Stimulated activated naive CD8-positive, alpha-beta T cell treated with anti-CD3 and anti-CD28 coated beads, Interleukin-15, Interleukin-2, amounts not matched to agents 100 ng/mL and 50 ng/mL, for 24 hours (primary cell): ENCODE results near the gene KLHL29.

Experiments
- H3K27ac Mint-ChIP-seq: one replicate; pipeline ENCODE4 v1.8.0; 2021; ENCODE audit warnings: mild to moderate bottlenecking, mixed read lengths
- H3K27me3 Mint-ChIP-seq: one replicate; pipeline ENCODE4 v1.8.0; 2021; ENCODE audit warnings: mixed read lengths
- H3K36me3 Mint-ChIP-seq: one replicate; pipeline ENCODE4 v1.8.0; 2021; ENCODE audit warnings: low read depth, mixed read lengths
- H3K4me1 Mint-ChIP-seq: one replicate; pipeline ENCODE4 v1.8.0; 2021; ENCODE audit warnings: low read depth, mixed read lengths
- H3K4me3 Mint-ChIP-seq: one replicate; pipeline ENCODE4 v1.8.0; 2021; ENCODE audit warnings: mild to moderate bottlenecking, mixed read lengths
- H3K9me3 Mint-ChIP-seq: one replicate; pipeline ENCODE4 v1.8.0; 2021; ENCODE audit warnings: mixed read lengths

The KLHL29 gene

GRCh38 chr2:23359631-23360567, 25.1 kb upstream of the KLHL29 start:
- Mint-ChIP-seq H3K4me3 (no peak overlapping the region), H3K4me1 (no peaks in the 10 kb centered on the region), H3K27me3 (peaks cover 22% of the 10 kb centered on the region), H3K27ac (no peak overlapping the region), H3K36me3 (no peaks in the 10 kb centered on the region), H3K9me3 (no peaks in the 10 kb centered on the region)

DNA sequence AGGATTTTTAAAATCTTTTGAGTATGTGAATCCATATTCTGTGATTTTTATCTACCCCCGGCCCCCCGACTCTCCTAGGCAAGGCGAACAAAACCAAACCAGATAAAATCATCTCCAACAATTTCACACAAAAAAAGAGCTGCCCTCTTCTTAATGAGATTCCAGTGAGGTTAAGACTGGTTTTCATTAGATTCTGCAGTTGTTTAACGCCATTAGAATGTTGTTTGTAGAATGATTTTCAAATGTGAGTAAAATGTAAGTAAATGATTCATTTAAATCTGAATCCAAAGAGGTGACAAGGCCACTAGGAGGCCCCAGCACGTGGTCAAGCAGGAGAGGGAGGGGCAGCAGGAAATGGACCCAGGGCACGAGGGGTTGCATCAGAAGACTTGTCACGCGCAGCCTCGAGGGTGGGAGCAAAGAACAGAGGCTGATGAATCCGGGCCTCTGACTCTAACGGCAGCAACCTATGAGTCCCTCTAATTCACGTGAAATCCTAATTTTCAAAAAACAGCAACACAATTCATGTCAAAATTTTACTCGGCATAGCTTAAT, 24.3 kb upstream of the KLHL29 start:
- Mint-ChIP-seq H3K4me1 (no peaks in the 10 kb centered on the region), H3K9me3 (no peaks in the 10 kb centered on the region), H3K27me3 (peaks cover 27% of the 10 kb centered on the region), H3K4me3 (no peak overlapping the region), H3K36me3 (no peaks in the 10 kb centered on the region), H3K27ac (no peak overlapping the region)

DNA sequence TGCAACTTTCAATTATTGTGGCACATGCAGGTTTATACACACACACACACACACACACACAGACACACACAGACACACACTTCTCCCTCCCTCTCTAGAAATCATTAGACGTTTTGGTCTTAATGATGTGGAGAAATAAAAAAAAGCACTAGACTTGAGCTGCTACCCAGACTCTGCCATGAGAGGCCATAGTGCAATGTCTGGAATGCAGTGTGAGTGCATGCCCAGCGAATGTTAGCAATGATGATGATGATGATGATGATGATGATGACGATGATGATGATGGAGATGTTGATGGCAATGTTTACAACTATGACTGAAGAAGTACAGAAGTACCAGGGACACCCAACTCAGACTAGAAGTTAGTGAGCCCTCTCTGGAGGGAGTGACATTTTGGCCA, 23.8 kb upstream of the KLHL29 start:
- no peak overlapping the region for H3K27ac Mint-ChIP-seq
- H3K36me3 Mint-ChIP-seq, result no peaks in the 10 kb centered on the region
- H3K9me3 Mint-ChIP-seq, result no peaks in the 10 kb centered on the region
- no peak overlapping the region for H3K4me3 Mint-ChIP-seq
- no peaks in the 10 kb centered on the region for H3K4me1 Mint-ChIP-seq
- H3K27me3 Mint-ChIP-seq, result peaks cover 30% of the 10 kb centered on the region

DNA sequence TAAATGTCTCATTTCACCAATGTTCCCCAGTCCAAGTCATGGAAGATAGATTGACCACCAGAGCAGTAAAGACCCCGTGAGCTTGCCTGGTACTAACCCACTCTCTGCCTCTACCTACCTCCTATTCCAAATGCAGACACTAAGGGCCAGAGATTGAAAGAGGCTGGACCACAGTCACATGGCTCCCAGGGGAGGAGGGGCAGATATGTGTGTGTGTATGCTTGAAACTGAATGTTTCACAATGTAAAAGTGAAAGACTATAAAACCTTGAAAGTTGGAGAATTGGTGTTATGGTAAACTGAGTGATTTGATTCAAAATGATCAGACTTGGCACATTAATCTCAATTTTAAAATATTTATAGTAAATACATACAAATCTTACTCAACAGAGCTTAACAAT, 21.7 kb upstream of the KLHL29 start:
- peaks cover 41% of the 10 kb centered on the region for H3K27me3 Mint-ChIP-seq
- no peaks in the 10 kb centered on the region for H3K4me1 Mint-ChIP-seq
- no peaks in the 10 kb centered on the region for H3K9me3 Mint-ChIP-seq
- H3K4me3 Mint-ChIP-seq, result no peak overlapping the region
- H3K27ac Mint-ChIP-seq, result no peak overlapping the region
- no peaks in the 10 kb centered on the region for H3K36me3 Mint-ChIP-seq

DNA sequence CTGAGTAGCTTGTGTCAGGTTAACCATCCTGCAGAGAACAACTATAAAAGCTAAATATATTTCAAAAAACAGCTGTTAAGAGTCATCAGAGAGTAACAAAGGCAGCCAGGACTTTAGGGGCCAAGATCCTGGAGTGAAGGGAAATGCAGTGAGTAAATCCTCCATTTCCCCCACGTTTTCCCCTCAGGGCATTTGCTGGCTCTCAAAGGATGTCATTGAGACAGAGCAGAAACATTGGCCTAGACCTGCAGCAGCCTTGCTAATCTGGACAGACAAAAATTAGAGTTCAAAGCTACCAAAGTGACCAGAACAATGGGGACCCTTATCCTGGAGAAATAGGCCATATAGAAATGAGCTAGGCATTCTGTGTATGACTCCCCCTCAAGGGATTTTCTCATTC, 21.1 kb upstream of the KLHL29 start:
- no peaks in the 10 kb centered on the region for H3K36me3 Mint-ChIP-seq
- no peaks in the 10 kb centered on the region for H3K4me1 Mint-ChIP-seq
- no peak overlapping the region for H3K4me3 Mint-ChIP-seq
- no peaks in the 10 kb centered on the region for H3K9me3 Mint-ChIP-seq
- no peak overlapping the region for H3K27ac Mint-ChIP-seq
- H3K27me3 Mint-ChIP-seq, result peaks cover 41% of the 10 kb centered on the region

DNA sequence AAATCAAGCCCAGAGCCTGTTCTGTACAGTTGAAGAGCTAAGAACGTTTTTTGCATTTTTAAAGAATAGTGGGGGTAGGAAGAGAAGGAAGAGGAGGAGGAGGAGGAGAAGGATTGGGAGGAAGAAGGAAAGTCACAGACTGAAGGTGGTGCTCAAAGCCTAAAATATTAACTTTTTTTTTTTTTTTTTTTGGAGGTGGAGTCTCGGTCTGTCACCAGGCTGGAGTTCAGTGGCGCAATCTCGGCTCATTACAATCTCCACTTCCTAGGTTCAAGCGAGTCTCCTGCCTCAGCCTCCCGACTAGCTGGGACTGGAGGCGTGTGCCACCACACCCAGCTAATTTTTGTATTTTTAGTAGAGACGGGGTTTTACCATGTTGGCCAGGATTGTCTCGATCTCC, 18.3 kb upstream of the KLHL29 start:
- Mint-ChIP-seq H3K9me3 (no peaks in the 10 kb centered on the region), H3K4me1 (no peaks in the 10 kb centered on the region), H3K27me3 (peaks cover 39% of the 10 kb centered on the region), H3K4me3 (no peak overlapping the region), H3K27ac (no peak overlapping the region), H3K36me3 (no peaks in the 10 kb centered on the region)

GRCh38 chr2:23367760-23368159, 17.2 kb upstream of the KLHL29 start:
- Mint-ChIP-seq H3K4me1 (no peaks in the 10 kb centered on the region), H3K27me3 (peaks cover 32% of the 10 kb centered on the region), H3K36me3 (no peaks in the 10 kb centered on the region), H3K4me3 (no peak overlapping the region), H3K9me3 (no peaks in the 10 kb centered on the region), H3K27ac (no peak overlapping the region)

GRCh38 chr2:23373666-23374065, 11.3 kb upstream of the KLHL29 start:
- Mint-ChIP-seq H3K9me3 (no peaks in the 10 kb centered on the region), H3K4me3 (no peak overlapping the region), H3K27ac (no peak overlapping the region), H3K36me3 (no peaks in the 10 kb centered on the region), H3K4me1 (no peaks in the 10 kb centered on the region), H3K27me3 (peaks cover 21% of the 10 kb centered on the region)

DNA sequence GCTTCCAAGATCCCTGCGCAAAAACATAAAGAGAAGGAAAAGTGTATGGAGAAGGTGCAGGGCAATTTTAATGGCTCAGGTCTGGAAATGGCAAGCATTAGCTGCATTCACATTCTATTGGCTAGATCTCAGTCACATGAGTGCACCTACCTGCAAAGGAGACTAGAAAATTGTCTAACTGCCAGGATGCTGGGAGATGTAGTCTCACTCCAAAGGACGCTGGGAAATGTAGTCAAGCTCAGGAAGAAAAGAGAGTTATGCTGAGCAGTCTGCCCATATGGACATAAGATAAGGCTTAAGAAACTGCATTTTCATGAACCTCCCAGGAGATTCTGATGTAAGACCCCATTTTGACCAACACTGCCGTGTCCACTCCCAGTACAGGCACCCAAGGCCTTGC, 9.5 kb upstream of the KLHL29 start:
- Mint-ChIP-seq H3K4me3 (no peak overlapping the region), H3K9me3 (no peaks in the 10 kb centered on the region), H3K36me3 (no peaks in the 10 kb centered on the region), H3K27me3 (peaks cover 21% of the 10 kb centered on the region), H3K4me1 (peaks cover 5% of the 10 kb centered on the region), H3K27ac (no peak overlapping the region)

DNA sequence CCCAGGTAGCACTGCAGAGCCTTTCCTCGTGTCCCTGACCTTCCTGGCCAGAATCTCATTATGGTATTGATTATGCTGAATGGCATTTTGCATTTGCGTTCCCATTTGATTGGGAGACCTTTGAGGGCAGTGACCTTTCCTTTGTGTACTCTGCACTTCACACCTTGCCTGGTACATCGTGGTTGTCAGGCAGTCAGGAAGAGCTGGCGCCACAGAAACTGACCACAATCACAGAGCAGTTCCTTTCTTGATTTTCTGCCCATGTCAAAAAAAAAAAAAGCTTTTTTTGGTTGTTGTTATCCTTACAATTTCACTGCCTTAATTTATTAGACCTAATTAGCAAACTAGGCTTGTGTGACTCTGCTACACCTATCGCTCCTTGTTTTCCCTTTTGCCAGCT, 8.9 kb upstream of the KLHL29 start:
- Mint-ChIP-seq H3K4me1 (peaks cover 11% of the 10 kb centered on the region), H3K36me3 (no peaks in the 10 kb centered on the region), H3K4me3 (no peak overlapping the region), H3K27ac (no peak overlapping the region), H3K27me3 (peaks cover 21% of the 10 kb centered on the region), H3K9me3 (no peaks in the 10 kb centered on the region)

- Mint-ChIP-seq H3K27ac (no peak overlapping the region), H3K4me3 (no peak overlapping the region), H3K36me3 (no peaks in the 10 kb centered on the region), H3K27me3 (peaks cover 25% of the 10 kb centered on the region), H3K9me3 (no peaks in the 10 kb centered on the region), H3K4me1 (peaks cover 18% of the 10 kb centered on the region)
Observed at GRCh38 chr2:23376972-23377371, 8.0 kb upstream of the KLHL29 start.

- Mint-ChIP-seq H3K9me3 (no peaks in the 10 kb centered on the region), H3K36me3 (no peaks in the 10 kb centered on the region), H3K4me3 (no peak overlapping the region), H3K4me1 (peaks cover 18% of the 10 kb centered on the region), H3K27me3 (peaks cover 31% of the 10 kb centered on the region), H3K27ac (no peak overlapping the region)
Observed at GRCh38 chr2:23377771-23378170, 7.2 kb upstream of the KLHL29 start.

DNA sequence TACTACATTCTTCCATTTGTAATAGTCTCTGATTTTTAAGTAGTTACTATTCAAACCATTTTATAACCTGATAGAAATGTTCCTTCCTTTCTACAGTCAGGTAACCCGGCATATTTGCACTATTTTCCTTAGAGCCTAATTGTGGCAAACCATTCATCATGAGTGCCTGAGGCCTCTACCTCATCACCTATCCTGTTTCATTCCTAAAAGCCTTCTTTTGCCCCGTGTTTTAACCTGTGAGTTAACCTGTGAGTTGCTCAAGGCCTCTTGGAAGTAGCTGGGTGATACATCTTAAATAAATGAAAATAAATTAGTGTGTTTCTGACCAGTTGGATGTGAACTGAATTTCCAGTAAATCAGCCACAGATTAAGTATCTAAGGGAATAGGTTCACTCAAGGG, 6.5 kb upstream of the KLHL29 start:
- H3K27me3 Mint-ChIP-seq, result peaks cover 36% of the 10 kb centered on the region
- no peak overlapping the region for H3K4me3 Mint-ChIP-seq

DNA sequence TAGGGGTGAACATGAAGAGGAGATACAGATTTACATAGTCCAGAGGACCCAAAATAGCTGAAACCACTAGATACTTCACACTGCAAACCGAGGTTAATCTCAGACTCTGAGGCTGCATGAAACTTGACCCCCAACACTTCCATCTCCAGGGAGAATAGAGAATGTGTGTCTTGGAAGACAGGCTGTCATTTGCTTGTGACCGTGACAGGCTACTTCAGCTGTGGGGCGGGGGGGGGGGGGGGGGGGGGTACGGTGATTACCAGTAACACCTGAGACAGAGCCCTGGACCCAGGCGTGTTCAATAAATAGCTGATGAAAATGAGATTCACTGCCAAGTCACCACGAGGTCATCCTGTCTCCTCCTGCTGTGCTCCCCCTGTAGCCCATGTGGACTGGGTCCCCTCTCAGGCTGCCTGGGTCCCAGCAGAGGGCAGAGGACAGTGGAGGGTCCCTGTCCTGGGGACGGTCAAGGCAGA, 5.7 kb upstream of the KLHL29 start:
- no peak overlapping the region for H3K4me3 Mint-ChIP-seq
- H3K9me3 Mint-ChIP-seq, result no peaks in the 10 kb centered on the region
- peaks cover 34% of the 10 kb centered on the region for H3K27me3 Mint-ChIP-seq
- H3K27ac Mint-ChIP-seq, result no peak overlapping the region
- no peaks in the 10 kb centered on the region for H3K36me3 Mint-ChIP-seq
- H3K4me1 Mint-ChIP-seq, result peaks cover 20% of the 10 kb centered on the region

More for the DNA sequence above, 6.5 kb upstream of the KLHL29 start:
- Mint-ChIP-seq H3K27ac (no peak overlapping the region), H3K36me3 (no peaks in the 10 kb centered on the region), H3K4me1 (peaks cover 18% of the 10 kb centered on the region), H3K9me3 (no peaks in the 10 kb centered on the region)

- Mint-ChIP-seq H3K36me3 (no peaks in the 10 kb centered on the region), H3K4me1 (peaks cover 23% of the 10 kb centered on the region), H3K27me3 (peaks cover 38% of the 10 kb centered on the region), H3K4me3 (peak overlapping the region; percentile 64), H3K9me3 (no peaks in the 10 kb centered on the region), H3K27ac (peak overlapping the region; percentile 85)
Observed at GRCh38 chr2:23380562-23381065, 4.4 kb upstream of the KLHL29 start.
